ENCODE measurements around the gene FLNB. TPM values are rescaled to one million over a fixed set of nuclear protein-coding genes. Genes with fewer than 3 reads are reported as not detected.

The FLNB gene
- total RNA-seq, 2 donors from 2014 or later, result 246 to 362 TPM

DNA sequence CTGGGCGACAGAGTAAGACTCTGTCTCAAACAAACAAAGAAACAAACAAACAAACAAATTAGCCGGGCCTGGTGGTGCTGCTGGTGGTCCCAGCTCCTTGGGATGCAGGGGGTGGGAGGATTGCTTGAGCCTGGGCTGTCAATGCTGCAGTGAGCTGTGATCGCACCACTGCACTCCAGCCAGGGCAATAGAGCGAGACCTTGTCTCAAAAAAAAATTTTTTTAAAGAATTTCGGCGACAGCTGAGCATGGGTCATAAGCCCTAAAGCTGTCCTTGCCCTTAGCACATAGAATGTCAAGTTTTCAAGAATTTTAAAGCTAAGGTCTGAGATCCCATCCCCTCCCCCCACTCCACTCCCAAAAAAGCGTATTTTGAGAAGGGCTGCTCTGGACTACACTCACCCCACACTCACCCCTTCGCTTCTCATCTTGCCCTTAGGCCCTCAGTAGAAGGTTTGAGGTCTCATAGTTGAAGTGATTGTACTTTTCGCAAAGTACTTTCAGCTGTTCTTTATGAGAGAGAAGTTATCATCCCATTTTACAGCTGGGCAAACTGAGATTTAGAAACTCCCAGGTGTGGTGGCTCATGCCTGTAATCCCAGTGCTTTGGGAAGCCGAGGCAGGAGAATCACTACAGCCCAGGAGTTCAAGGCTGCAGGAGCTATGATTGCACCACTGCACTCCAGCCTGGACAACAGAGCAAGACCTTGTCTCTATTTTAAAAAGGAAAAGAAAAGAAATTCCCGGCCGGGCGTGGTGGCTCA is 34.3 kb upstream of the FLNB start:
- Histone ChIP-seq H3K4me1 (peaks cover 31% of the 10 kb centered on the region), H3K4me3 (no peak overlapping the region), H3K9me3 (no peaks in the 10 kb centered on the region), H3K27me3 (no peaks in the 10 kb centered on the region), H3K36me3 (no peaks in the 10 kb centered on the region), H3K9ac (ENCODE audit: low read depth in 2 of 2, low read length in 2 of 2) (peak overlapping the region in 1 of 2 donors; percentile 89), H3K27ac (peak overlapping the region; percentile 90)
- intact Hi-C loops (cut with DNase I), result no loop called here
- TF ChIP-seq, protein P1, sequence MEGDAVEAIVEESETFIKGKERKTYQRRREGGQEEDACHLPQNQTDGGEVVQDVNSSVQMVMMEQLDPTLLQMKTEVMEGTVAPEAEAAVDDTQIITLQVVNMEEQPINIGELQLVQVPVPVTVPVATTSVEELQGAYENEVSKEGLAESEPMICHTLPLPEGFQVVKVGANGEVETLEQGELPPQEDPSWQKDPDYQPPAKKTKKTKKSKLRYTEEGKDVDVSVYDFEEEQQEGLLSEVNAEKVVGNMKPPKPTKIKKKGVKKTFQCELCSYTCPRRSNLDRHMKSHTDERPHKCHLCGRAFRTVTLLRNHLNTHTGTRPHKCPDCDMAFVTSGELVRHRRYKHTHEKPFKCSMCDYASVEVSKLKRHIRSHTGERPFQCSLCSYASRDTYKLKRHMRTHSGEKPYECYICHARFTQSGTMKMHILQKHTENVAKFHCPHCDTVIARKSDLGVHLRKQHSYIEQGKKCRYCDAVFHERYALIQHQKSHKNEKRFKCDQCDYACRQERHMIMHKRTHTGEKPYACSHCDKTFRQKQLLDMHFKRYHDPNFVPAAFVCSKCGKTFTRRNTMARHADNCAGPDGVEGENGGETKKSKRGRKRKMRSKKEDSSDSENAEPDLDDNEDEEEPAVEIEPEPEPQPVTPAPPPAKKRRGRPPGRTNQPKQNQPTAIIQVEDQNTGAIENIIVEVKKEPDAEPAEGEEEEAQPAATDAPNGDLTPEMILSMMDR (IDR thresholded peaks at IDR 0.05), result no peak
- no peak for DNase-seq

DNA sequence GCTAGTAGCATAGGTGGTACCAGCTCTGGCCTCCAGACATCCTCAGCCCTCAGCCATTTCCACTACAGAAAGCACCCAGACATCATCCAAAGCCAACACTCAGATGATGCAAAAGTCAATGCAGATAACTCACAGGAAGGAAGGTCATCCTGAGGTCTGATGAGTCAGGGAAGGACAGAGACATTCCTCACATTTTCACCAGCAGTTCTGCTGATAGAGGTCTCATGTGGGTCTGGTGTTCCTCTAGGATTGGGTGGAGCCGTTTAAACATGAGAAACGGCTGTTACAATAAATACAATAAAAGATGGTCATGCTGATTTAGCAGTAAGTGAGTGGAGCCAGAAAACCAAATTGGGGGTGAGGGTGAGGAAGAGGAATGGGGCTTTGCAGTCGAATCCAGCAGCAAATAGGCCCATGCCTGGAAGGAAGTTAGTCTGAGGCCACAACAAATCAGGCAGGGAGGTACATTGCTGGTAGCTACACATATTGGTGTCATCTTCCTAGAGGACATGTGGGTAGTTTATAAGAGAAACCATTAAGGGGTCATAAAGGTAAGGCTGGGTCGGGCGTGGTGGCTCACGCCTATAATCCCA is 33.3 kb upstream of the FLNB start:
- H3K4me3 ChIP-seq, result no peak overlapping the region
- TF ChIP-seq, protein P1 (IDR thresholded peaks at IDR 0.05), result no peak
- peaks cover 32% of the 10 kb centered on the region for H3K4me1 ChIP-seq
- DNase-seq, result no peak
- H3K9ac ChIP-seq (ENCODE audit: low read depth in 2 of 2, low read length in 2 of 2), result peak overlapping the region in 1 of 2 donors; percentile 72
- no peaks in the 10 kb centered on the region for H3K9me3 ChIP-seq
- H3K36me3 ChIP-seq, result no peaks in the 10 kb centered on the region
- intact Hi-C loops (cut with DNase I), result no loop called here
- H3K27me3 ChIP-seq, result no peaks in the 10 kb centered on the region
- peak overlapping the region; percentile 90 for H3K27ac ChIP-seq

DNA sequence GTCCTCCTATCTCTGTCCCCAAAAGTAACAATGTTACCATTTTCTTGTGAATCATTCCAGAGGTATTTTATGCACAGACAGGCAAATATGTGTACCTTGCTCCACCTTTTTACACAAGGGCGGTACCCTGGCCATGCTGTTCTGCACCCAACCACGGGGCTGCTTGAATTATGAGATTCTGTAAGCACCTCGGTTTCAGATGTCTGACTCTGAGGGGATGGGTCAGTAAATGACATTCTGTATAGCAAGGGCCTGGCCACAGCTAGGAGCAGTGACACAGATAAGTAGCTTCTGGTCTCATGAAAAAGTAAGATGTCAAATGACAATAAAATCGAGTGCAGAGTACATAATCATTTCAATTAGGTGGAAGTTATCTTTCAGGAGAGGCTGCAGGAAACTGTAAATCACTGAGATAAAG is 30.4 kb upstream of the FLNB start:
- Histone ChIP-seq H3K4me1 (peaks cover 21% of the 10 kb centered on the region), H3K9me3 (no peaks in the 10 kb centered on the region), H3K27ac (peak overlapping the region; percentile 70), H3K4me3 (no peak overlapping the region), H3K36me3 (no peaks in the 10 kb centered on the region), H3K27me3 (no peaks in the 10 kb centered on the region), H3K9ac (ENCODE audit: low read depth in 2 of 2, low read length in 2 of 2) (peak overlapping the region in 1 of 2 donors; percentile 62)
- intact Hi-C loops (cut with DNase I), result no loop called here
- TF ChIP-seq, protein P1 (IDR thresholded peaks at IDR 0.05), result no peak
- DNase-seq, result peak; percentile 83

DNA sequence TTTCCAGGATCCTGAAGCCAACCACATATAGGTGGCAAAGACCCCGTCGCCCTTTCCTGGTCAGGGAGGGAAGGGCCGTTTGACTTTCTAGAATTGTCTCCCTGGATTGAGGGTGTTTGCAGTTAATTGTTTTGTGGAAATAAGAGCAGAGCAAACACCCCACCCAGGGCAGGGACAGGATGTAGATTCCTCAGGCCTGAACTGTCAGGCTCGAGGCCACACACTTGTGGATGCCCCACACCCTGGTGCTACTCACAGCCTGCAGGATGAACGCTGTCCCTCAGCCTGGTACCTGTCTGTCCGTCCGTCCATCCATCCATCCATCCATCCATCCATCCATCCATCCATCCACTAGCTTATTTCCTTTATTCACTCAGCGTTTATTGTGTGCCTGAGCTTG is 29.9 kb upstream of the FLNB start:
- Histone ChIP-seq H3K9ac (ENCODE audit: low read depth in 2 of 2, low read length in 2 of 2) (peak overlapping the region in 1 of 2 donors; percentile 62), H3K4me1 (peaks cover 23% of the 10 kb centered on the region), H3K27me3 (no peaks in the 10 kb centered on the region), H3K9me3 (no peaks in the 10 kb centered on the region), H3K36me3 (no peaks in the 10 kb centered on the region), H3K4me3 (no peak overlapping the region), H3K27ac (peak overlapping the region; percentile 70)
- TF ChIP-seq, protein P1 (IDR thresholded peaks at IDR 0.05), result no peak
- DNase-seq, result peak; percentile 77
- intact Hi-C loops (cut with DNase I), result no loop called here

DNA sequence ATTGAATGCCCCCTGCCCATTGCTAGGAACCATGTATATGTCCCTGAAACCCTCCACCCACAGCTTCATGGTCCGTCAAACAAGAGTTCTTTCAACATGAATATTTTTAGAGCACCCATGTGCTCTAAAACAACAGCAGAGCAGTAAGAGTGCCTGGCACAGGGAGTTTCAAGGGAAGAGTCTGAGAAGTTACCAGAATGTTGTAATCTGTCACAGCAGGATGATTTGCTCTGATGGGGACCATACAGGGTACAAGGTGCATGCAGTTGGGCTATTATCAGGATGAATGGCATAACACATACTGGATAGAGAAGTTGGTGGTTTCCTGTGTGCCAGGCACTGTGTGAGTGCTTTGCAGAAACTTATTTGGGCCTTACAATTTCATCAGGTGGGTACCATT is 27.8 kb upstream of the FLNB start:
- H3K27me3 ChIP-seq, result no peaks in the 10 kb centered on the region
- TF ChIP-seq, protein P1 (IDR thresholded peaks at IDR 0.05), result no peak
- DNase-seq, result no peak
- H3K27ac ChIP-seq, result no peak overlapping the region
- H3K9ac ChIP-seq (ENCODE audit: low read depth in 2 of 2, low read length in 2 of 2), result no peak overlapping the region
- H3K4me1 ChIP-seq, result peaks cover 25% of the 10 kb centered on the region
- intact Hi-C loops (cut with DNase I), result no loop called here
- H3K9me3 ChIP-seq, result no peaks in the 10 kb centered on the region
- H3K4me3 ChIP-seq, result no peak overlapping the region
- no peaks in the 10 kb centered on the region for H3K36me3 ChIP-seq
